KOPT-K1 (cell line): Measurements from ENCODE around the gene CALCR.
"Not testable (repeated sequence)": the region's sequence is repeated elsewhere in the genome, so short reads cannot be mapped to it uniquely, and the experiment has no call there.

Source experiments
- H3K27ac ChIP-seq: fragments of 200-600 bp; sonication (generic); 2 replicates; pipeline ENCODE4 v1.5.1; 2016; ENCODE audit warnings: antibody characterized with exemption, mild to moderate bottlenecking, low read depth, low read length; ENCODE audit not compliant: poor library complexity, severe bottlenecking
- H3K36me3 ChIP-seq: fragments of 200-600 bp; sonication (generic); 2 replicates; pipeline ENCODE4 v1.5.1; 2017; ENCODE audit warnings: antibody characterized with exemption, mild to moderate bottlenecking, low read length, moderate library complexity; ENCODE audit not compliant: insufficient read depth
- H3K9me3 ChIP-seq: fragments of 200-600 bp; sonication (generic); 2 replicates; pipeline ENCODE4 v1.5.1; 2017; ENCODE audit warnings: antibody characterized with exemption, low read length, mild to moderate bottlenecking; ENCODE audit not compliant: insufficient read depth, poor library complexity, severe bottlenecking

Gene CALCR

GRCh38 chr7:93574646-93575554, at the start of gene CALCR:
Gene CALCR, minus strand, starts transcription at chr7:93574724. Its CDS starts 87,743 bp downstream, at chr7:93486981.
- Histone ChIP-seq H3K36me3 (no peaks in the 10 kb centered on the region), H3K27ac (no peak within 1 kb of the TSS), H3K9me3 (no peaks in the 10 kb centered on the region)

DNA sequence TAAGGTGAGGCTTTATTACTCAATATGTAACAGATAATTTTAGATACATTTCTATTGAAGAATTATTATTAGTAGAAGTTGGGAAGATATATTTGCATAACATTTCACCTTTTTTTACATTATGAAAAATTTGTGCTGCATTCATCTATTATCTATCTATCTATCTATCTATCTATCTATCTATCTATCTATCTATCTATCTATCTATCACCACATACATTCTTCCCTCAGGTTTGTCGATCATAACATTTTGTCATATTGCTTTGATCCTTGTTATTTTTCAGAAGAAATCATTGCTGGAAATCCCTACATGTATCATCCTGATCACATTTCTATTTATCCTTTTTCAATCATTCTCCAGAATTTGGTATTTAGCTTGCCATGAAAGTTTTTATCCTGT, 49.3 kb upstream of the CALCR start:
- Histone ChIP-seq H3K27ac (no peak overlapping the region), H3K36me3 (no peaks in the 10 kb centered on the region), H3K9me3 (no peaks in the 10 kb centered on the region)

DNA sequence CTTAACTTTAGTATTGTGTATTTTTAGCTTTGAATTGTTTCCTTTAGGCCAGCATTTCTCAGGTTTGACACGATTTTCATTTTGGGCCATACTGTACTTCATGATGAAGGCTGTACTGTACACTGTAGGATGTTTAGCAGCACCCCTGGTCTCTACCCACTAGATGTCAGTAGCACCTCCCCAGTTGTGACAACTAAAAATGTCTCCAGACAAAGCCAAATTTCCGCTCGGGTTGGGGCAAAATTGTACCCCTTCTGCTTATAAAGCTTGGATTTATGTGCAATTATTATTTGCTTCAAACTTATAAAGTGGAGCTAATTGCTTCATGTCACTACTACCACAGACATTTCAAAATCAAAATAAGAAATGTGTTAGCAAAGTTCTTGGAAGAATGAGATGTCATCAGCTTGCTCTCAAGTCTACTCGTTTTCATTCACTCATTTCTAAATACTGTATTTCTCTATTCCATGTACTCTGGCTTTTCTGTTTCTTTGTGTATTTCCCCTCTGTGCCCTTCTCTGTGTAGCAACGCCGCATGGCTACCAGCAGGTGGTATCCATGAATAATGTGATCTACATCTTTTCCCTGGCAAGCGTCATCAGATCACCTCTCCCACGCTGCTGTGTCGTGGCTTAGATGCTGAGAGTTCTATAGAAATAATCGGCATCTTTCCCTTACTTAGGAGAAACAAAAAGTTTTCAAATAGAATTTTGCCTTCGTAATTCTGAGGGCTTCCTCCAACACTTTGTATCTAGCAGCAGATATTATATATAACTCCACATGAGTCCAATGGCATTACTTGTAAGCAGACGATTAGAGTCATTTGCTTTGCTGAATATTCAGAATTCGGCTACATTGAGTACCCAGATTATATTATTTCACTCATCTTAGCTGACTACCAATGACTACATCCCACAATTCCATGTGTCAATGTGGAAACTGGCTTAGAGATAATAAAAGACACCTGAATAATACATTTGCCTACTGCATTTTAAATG, 47.8 kb upstream of the CALCR start:
- no peak overlapping the region for H3K27ac ChIP-seq
- no peaks in the 10 kb centered on the region for H3K9me3 ChIP-seq
- H3K36me3 ChIP-seq: no peaks in the 10 kb centered on the region

DNA sequence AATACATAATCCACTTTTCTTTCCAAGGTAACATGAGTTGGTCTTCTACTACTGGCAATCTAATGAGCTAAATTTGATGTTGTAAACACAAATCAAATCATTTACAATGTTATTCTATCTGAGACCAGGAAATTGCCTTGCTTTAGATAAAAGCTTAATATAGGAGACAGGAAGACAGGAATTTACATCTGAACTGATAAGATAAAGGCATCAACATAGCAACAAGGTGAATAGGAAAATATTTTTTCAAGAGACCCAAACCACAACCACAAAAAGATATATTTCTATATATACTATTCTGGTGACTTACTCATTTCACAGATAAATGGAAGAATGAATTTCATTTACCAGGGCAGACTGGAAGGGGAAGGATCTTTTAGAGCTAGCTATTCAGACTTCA, 46.3 kb upstream of the CALCR start:
- no peak overlapping the region for H3K27ac ChIP-seq
- H3K36me3 ChIP-seq: no peaks in the 10 kb centered on the region
- no peaks in the 10 kb centered on the region for H3K9me3 ChIP-seq

- Histone ChIP-seq H3K36me3 (no peaks in the 10 kb centered on the region), H3K9me3 (no peaks in the 10 kb centered on the region), H3K27ac (no peak overlapping the region)
These were observed 45.5 kb upstream of the CALCR start for GRCh38 chr7:93620057-93620456.

GRCh38 chr7:93601363-93601762, 26.8 kb upstream of the CALCR start:
- Histone ChIP-seq H3K9me3 (no peaks in the 10 kb centered on the region), H3K36me3 (no peaks in the 10 kb centered on the region), H3K27ac (no peak overlapping the region)

DNA sequence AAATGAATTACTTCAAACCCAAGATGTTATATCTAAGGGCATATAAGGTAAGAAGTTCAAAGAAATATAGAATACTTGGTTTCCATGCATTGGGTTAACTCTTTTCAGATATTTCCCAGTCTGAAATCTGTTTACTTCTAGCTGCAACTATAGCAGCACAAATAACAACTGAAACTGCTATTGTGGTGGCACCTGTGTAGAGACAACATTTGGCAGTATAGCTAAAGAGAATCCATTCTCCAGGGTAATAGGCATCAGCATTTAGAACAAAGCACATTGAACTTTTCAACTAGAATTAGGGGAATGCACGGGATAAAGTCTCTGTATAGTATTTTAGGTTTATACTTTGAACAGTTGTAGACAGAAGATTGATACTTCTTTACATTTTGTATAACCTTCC, 19.7 kb upstream of the CALCR start:
- H3K27ac ChIP-seq: no peak overlapping the region
- no peaks in the 10 kb centered on the region for H3K36me3 ChIP-seq
- H3K9me3 ChIP-seq: no peaks in the 10 kb centered on the region

DNA sequence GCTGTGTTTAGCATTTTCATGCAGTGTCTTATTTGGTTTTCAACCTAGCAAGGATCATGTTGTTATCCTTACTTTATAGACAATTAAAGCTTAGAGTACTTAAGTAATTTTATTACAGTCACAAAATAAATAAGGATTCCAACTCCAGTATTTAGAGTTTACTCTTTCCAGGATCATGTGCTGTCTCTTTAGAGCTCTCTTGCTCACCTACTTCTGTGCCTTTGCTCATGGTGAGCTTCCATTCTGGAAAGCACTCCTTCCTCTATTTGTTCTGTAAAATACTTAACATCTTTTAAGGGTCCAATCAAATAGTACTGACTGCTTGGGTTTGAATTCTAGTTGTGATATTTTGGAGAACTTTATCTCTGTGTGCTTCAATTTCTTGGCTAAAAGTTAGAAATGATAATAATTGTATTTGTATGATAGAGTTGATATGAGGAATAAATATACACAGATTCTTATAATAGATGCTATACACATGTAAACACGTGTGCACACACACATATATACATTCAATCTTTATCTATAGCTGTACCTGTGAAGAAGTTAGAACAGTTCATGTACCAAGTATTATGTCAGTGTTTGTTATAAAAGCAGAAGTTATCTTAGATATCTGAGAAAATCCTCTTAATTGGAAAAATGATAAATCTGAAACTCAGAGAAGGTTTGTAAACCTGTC, 18.2 kb upstream of the CALCR start:
- no peaks in the 10 kb centered on the region for H3K36me3 ChIP-seq
- no peak overlapping the region for H3K27ac ChIP-seq

DNA sequence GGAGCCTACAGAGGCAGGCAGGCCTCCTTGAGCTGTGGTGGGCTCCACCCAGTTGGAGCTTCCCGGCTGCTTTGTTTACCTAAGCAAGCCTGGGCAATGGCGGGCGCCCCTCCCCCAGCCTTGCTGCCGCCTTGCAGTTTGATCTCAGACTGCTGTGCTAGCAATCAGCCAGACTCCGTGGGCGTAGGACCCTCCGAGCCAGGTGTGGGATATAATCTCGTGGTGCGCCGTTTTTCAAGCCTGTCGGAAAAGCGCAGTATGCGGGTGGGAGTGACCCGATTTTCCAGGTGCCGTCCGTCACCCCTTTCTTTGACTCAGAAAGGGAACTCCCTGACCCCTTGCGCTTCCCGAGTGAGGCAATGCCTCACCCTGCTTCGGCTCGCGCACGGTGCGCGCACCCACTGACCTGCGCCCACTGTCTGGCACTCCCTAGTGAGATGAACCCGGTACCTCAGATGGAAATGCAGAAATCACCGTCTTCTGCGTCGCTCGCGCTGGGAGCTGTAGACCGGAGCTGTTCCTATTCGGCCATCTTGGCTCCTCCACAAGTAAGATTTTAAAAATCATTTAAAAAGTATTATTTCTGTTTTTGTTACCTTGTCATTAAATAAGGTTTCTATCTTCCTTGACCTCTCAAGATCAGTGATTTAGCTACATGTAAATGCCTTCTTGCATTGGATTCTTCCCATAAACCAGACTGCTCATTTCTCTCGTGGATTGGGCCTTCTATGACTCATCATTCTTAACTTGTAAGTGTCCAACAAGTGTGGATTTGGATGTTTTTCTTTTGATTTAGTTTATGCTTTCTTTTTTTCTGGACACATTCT, 16.9 kb upstream of the CALCR start:
- not testable (repeated sequence) for H3K36me3 ChIP-seq, H3K27ac ChIP-seq, H3K9me3 ChIP-seq

More for the DNA sequence above, 18.2 kb upstream of the CALCR start:
- H3K9me3 ChIP-seq: no peaks in the 10 kb centered on the region

DNA sequence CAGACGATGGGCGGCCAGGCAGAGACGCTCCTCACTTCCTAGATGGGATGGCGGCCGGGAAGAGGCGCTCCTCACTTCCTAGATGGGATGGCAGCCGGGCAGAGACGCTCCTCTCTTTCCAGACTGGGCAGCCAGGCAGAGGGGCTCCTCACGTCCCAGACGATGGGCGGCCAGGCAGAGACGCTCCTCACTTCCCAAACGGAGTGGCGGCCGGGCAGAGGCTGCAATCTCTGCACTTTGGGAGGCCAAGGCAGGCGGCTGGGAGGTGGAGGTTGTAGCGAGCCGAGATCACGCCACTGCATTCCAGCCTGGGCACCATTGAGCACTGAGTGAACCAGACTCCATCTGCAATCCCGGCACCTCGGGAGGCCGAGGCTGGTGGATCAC, 11.9 kb upstream of the CALCR start:
- H3K9me3 ChIP-seq, H3K36me3 ChIP-seq, H3K27ac ChIP-seq: not testable (repeated sequence)

DNA sequence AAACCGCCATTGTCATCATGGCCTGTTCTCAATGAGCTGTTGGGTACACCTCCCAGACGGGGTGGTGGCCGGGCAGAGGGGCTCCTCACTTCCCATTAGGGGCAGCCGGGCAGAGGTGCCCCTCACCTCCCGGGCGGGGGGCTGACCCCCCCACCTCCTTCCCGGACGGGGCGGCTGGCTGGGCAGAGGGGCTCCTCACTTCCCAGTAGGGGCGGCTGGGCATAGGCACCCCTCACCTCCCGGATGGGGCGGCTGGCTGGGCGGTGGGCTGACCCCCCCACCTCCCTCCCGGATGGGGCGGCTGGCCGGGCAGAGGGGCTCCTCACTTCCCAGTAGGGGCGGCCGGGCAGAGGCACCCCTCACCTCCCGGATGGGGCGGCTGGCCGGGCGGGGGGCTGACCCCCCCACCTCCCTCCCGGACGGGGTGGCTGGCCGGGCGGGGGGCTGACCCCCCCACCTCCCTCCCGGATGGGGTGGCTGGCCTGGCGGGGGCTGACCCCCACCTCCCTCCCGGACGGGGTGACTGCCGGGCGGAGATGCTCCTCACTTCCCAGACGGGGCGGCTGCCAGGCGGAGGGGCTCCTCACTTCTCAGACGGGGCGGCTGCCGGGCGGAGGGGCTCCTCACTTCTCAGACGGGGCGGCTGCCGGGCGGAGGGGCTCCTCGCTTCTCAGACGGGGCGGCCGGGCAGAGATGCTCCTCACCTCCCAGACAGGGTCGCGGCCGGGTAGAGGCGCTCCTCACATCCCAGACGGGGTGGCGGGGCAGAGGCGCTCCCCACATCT, 11.4 kb upstream of the CALCR start:
- not testable (repeated sequence) for H3K27ac ChIP-seq, H3K9me3 ChIP-seq, H3K36me3 ChIP-seq

DNA sequence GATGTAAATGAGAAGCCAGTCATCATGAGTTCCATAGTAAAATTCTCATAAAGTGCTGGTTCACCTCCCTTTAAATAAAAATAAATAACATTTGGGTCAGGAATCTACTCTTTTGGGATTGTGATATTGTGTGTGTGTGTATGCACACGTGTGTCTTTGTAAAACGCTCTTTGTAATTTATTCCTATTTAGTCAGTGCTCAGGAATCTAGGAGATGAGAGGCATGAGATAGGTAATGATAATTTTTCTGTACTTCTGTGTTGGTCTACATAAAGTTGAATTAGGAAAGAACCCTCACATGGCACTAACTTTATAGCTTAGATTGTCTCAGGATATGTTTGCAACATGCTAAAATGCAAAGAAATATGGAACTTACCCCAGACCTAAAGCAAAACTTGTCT, 4.9 kb upstream of the CALCR start:
- H3K36me3 ChIP-seq: no peaks in the 10 kb centered on the region

DNA sequence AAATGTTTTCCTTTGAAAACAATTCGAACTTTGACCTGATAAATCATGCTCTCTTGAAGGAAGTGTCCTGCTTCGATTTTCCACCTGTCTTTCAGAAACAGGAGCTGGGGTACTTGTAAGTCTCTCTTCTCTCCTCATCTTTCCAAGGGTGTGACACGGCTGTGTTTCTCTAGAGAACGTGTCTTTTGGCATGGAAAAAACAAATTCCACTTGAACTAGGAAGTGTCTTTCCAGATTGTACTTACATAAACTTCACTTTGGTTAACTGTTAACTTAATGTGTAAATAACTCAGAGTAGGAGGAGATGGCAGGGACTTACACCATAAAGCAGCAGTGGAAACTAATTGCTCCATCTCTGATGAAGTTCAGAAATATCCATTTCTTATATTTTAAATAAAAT, 4.2 kb upstream of the CALCR start:
- no peaks in the 10 kb centered on the region for H3K9me3 ChIP-seq
- H3K27ac ChIP-seq: no peak overlapping the region
- H3K36me3 ChIP-seq: no peaks in the 10 kb centered on the region

More for the DNA sequence above, 4.9 kb upstream of the CALCR start:
- H3K27ac ChIP-seq: no peak overlapping the region
- no peaks in the 10 kb centered on the region for H3K9me3 ChIP-seq
